ENCODE results near the gene CDKN1C.

Gene CDKN1C
- total RNA-seq = 2.7 to 5.1 reads per million in 2 donors

DNA sequence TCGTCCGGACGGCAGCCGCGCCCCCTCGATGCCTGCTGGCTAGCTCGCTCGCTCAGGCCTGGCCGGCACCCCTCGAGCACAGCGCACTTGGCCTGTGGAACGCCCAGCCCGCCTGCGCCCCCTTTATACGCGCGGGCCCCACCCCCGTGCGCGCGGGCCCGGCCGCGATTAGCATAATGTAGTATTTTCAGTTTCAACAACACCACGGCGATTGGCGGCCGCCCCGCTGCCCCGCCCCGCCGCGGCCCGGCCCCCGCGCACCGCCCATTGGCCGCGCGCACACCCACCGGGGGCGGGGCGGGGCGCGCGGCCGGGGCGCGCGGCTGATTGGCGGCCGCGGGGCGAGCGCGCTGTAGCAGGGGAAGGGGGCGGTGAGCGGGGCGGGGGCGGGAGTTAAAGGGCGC, at the start of gene CDKN1C:
Gene CDKN1C (minus strand): TSS at position 98 of the 404 bp plus-strand sequence. CDS start 319 bp downstream, outside the sequence.
- peak; percentile 77 for DNase-seq

DNA sequence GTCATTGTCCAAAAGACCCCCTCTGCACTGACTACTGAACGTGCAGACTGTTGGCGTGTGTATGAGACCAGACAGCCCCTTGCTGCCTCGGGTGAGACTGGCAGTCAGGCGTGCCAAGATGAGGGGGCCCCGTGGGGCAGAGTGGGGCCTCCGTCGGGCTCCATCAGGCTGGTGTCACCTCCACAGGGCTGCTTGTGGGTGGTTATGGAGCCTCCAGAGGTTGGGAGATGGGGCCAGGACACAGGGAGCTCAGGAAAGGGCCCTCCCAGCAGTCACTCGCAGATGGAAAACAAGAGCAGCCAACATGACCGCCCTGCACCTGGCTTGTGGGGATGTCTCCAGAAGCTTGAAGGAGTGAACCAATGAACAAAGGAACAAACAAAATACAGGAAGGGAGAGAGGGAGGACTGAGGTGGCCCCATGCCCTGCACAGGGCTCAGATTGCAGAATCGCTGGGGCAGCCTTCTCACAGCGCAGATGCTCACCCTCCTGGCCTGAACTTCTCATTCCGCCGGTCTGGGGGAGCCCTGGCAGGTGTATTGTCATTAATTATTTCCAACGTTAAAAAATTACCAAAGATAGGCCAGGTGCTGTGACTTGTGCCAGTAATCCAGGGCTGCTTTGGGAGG, 49.1 kb upstream of the CDKN1C start:
- no peak for DNase-seq

GRCh38 chr11:2934021-2934550, 48.5 kb upstream of the CDKN1C start:
- no peak for DNase-seq

DNA sequence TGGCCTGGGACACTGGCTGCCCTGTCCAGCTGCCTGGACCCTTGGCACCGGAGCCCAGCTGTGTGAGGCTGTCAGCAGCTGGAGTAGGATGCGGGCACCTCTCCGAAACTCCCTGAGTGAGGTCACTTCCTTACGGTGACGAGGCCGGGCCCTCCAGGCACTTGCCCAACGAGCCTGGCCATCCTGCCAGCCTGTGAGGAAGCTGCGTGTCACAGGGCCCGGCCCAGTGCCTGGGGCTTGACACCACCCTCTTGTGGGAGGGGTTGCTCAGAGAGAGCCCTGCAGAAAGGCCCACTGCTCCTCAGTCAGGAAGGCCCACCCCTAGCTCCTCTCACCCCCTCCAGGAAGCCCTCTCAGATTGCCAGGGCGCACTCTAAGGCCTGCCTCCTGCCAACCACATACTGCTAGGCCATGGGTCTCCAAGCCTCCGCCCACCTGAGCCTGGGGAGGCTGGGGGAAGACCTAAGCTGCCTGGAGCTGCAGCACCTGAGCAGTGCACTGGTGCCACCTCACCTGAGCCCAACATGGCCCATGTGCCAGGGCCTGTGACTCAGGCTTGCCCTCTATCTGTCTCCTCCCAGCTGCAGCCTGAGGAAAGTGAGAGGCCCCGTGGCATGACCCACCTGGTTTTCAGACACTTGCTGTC, 47.9 kb upstream of the CDKN1C start:
- peak; percentile 36 for DNase-seq

DNA sequence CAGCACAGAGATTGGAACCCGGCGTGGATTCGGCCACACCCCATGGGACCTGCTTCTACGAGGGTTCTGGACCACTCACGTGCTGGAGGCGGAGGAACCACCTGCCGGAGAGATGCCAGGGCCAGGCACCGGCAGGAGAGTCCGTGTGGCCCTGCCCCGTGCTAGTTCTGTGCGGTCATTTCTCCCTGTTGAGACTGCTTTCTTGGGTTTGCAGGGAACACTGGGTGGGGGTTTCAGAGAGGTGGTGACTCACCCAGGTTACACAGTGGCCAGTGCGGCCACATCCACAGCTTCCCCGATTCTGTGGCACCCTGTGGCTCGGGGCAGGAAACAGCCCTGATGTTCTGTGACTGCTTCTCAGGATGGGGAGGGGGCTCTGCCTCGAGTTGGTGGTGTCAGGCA, 47.3 kb upstream of the CDKN1C start:
- no peak for DNase-seq

DNA sequence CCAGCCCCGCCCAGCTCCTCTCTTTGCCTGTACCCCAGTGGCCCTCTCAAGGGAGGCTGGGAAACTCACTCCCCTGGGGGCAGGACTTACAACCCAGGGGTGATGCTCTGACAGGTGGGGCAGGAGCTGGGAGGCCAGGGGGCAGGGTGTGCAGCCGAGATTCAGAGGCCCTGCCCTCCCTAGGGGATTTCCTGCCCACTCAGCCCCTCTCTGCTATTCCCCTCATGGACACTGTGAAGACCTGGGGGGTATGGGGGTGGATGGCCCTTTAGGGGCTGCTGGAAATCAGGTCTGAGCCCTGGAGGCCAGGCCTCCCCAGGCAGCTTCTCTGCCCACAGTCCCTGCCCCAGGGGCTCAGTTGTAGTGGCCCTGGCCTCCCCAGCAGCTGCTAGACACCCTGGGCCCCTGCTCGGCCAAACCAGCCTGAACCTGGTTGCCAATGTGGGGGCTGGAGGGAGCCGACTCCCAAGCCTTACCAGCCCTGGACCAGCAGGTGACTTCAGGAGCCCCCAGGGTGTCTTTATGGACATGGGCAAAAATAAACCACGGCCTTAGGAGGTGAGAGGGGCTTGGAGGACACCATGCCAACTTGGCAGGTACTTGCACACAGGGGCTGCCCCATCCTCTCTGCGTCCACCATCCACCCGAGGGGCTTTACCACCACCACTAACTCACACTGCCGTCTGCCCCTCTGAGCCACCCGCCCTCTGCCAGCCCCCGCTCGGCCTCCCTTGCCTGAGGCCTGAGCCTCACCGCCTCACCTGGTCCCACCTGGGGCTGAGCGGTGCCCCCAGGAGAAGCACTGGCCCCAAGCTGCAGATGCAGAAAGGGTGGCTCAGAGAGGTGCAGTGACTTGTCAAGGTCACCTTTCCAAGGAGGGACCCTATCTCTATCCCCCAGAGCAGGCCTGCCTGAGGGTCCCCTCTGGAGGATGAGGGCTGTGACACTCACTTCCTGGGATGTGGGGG, 46.5 kb upstream of the CDKN1C start:
- no peak for DNase-seq

- DNase-seq = no peak
Observed at GRCh38 chr11:2931420-2931746, 45.8 kb upstream of the CDKN1C start.

DNA sequence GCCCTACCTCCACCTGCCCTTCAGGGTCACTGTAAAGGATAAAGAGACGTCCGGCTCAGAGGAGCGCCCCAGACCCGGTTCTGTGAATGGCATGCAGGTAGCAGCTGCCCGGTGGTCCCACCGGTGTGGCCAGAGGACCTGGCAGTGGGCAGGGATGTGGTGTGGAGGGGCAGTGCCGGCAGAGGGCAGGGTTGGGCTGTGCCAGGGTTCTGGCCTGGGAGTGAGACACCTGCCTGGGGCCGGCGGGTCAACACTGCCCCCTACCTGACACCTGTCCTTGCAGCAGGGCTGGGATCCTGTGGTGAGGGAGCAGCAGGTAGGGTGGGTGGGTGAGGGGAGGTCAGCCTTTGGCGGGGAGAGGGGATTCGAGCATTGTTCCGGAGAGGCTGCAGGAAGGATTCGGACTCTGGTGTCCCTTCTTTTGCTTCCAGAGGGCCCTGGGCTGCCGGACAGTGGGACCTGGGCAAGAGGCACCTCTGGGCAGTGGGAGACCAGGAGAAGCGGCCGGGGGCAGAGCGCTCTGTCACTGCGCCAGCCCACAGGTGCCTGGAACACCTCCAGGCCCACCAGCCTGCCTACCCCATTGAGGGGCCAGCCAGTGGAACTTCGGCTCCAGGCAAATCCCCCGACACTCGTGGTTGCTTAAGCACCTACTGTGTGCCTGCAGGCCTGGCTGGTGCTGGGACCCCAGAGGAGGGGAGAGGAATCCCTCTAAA, 45.3 kb upstream of the CDKN1C start:
- no peak for DNase-seq

- no peak for DNase-seq
Observed at GRCh38 chr11:2929950-2930703, 44.6 kb upstream of the CDKN1C start.

- peak; percentile 36 for DNase-seq
Observed at GRCh38 chr11:2929531-2929949, 44.0 kb upstream of the CDKN1C start.

DNA sequence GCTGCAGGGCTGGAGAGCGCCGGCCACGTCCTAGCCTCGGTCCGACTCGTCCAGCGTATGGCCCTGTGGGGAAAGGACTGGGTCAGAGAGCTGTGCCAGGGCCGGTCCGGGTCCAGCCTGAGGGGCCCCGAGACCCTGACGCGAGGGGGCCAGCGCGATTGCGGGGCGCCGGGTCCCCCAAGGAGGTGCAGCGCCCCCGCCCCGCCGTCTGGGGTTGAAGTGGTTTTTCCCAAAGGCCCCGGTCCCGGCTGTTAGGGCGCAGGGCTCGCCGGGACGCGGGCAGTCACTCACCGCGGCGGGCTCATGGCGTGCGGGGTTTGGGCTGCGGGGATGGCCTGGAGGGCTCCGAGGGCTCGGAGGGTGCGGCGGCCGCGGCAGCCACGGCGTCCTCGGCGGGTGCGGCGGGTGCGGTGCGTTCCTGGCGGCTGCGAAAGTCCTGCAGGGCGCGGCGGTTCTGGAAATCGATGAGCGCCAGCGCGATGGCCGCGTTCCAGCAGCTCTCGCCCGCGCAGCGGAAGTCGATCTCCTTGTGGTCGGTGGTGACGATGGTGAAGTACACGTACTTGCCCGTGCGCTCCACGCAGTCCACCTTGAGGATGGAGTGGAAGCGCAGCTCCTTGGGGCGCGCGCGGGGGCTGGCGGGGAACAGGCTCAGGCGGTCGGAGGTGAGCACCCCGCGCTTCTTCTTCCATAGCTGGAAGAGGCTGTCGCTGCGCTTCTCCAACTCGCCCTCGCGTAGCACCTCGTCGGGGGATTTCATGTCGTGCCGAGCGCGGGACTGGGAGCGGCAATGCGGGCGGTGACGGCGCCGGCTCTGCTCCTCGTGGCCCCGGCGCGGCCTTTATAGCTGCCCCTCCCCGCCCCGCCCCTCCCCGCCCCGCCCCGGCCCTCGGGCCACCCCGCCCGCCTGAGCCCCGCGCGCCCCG, 43.3 kb upstream of the CDKN1C start, which contains the start of gene PHLDA2:
Gene PHLDA2 (minus strand): TSS at position 816 of the 926 bp plus-strand sequence. CDS start 56 bp downstream, at position 760.
- peak; percentile 48 for DNase-seq

- DNase-seq = no peak
Observed at GRCh38 chr11:2927851-2928604, 42.5 kb upstream of the CDKN1C start.

DNA sequence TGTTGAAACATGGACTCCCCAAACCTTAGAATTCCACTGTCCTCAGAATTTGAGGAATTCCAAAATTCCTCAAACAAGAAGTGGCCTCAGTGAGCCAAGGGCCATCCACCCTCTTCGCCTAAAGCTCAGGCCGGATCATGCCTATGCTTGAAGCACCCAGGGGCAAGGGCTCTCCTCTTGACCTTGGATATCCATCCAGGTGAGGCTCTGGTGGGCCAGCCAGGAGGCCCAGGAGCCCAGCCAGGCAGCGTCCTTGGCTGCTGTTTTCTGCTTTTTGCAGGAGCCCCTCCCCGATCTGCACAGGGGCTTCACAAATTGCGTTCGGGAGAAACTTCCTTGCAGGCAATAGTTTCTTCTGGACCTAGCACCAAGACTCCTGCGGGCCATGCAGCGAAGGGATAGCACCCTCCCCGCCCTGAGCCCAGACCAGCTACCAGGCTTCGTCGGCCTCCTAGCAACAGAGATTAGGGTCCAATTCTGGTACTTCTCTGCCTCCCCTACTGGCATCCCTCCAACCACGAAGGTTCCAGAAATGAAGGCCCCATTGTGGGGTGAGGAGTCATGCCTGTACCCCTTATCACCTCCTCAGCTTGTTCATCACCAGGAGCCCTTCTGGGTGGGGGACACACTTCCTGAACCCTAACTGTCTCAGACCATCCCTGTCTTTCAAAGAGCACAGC, 41.7 kb upstream of the CDKN1C start:
- no peak for DNase-seq

GRCh38 chr11:2926611-2927051, 41.1 kb upstream of the CDKN1C start:
- no peak for DNase-seq

GRCh38 chr11:2924821-2925675, 39.5 kb upstream of the CDKN1C start:
- DNase-seq = no peak

DNA sequence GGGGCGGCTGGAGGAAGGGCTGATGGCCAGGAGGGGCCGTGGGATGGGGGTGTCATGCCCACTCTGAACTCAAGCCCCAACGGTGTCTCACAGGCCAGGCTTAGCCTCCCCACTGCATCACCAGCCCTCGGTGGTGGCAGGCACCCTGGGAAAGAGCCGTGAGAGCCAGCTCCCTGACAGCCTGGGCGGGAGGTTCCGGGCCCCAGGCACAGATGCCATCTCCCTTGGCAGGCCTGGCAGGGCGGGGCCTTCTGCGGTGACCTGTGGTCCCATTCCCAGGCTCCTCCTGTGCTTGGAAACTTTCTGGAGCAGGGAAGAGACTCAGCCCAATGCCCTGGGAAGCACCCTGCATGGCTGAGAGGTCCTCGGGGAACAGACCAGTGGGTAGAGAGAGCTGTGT, 38.8 kb upstream of the CDKN1C start:
- no peak for DNase-seq

GRCh38 chr11:2923446-2924375, 38.1 kb upstream of the CDKN1C start:
- no peak for DNase-seq
